Adrenal gland (tissue), 12 donors: ENCODE data around the gene ALDH1L1. TPM values are rescaled to one million over a fixed set of nuclear protein-coding genes. Genes with fewer than 3 reads are reported as not detected.

Source experiments
- DNase-seq, 7 donors: peaks; one replicate each; pipeline ENCODE4 v3.0.0-alpha.2; 2019 to 2020
- H3K27ac ChIP-seq, 5 donors: fragments of 200-600 bp; sonication (generic) in 4 of 5; 1 replicate in 3 of 5; 2 replicates in 2 of 5; pipeline versions ENCODE4 v1.5.1 to v1.8.0; 2016 to 2020; ENCODE audit warnings: mild to moderate bottlenecking in 1 of 5
- H3K27me3 ChIP-seq: fragments of 200-600 bp; 2 replicates; pipeline ENCODE4 v1.8.0; 2021
- H3K36me3 ChIP-seq, 2 donors: fragments of 200-600 bp; replicated peaks in 1 of 2; 1 replicate in 1 of 2; 2 replicates in 1 of 2; pipeline versions ENCODE4 v1.5.1 to v1.8.0; 2018 to 2022
- H3K4me1 ChIP-seq, 2 donors: fragments of 200-600 bp; replicated peaks in 1 of 2; 1 replicate in 1 of 2; 2 replicates in 1 of 2; pipeline versions ENCODE4 v1.5.1 to v1.8.0; 2018 to 2021
- H3K4me3 ChIP-seq, 4 donors: fragments of 200-600 bp; sonication (generic) in 3 of 4; one replicate each; pipeline ENCODE4 v1.5.1; 2016 to 2018
- H3K9me3 ChIP-seq, 3 donors: fragments of 200-600 bp; sonication (generic) in 1 of 3; replicated peaks in 1 of 3; 1 replicate in 2 of 3; 2 replicates in 1 of 3; pipeline versions ENCODE4 v1.5.1 to v1.8.0; 2016 to 2021
- POLR2A ChIP-seq, 2 donors: fragments of 450-650 bp; IDR thresholded peaks; one replicate each; pipeline ENCODE4 v1.6.1; 2017; ENCODE audit warnings: antibody characterized with exemption in 2 of 2, mild to moderate bottlenecking in 2 of 2, moderate library complexity in 1 of 2
- WGBS, 4 donors: extraction: QIAGEN DNeasy Blood & Tissue Kit in 2 of 4; methylation state at CpG; one replicate each; pipeline versions ENCODE4 v1.1.5 to v1.1.7; 2013 to 2017; 5-methylcytosine and 5-hydroxymethylcytosine counted together
- intact Hi-C, 2 donors: fragments of 100-400 bp; cut with DNase I; formaldehyde crosslinking; loops; one replicate each; pipeline versions ENCODE4 v1.14.1 to v1.15.0; 2022 to 2023
- polyA plus RNA-seq, 3 donors: library from polyadenylated mRNA; stranded (reverse); fragments of 200-250 nt in 2 of 3; fragments of 350-450 nt in 1 of 3; fragmentation: Illumina TruSeq in 1 of 3; extraction: RNeasy Lipid Tissue Mini Kit (QIAGEN cat#74804) in 1 of 3; gene quantifications; one replicate each; pipeline ENCODE4 v1.2.3, GENCODE V29; 2013 to 2014
- total RNA-seq, 9 donors: library from RNA; depleted of rRNA in 4 of 9; stranded (reverse); fragments of >200 nt in 4 of 9; fragments of 120-200 nt in 1 of 9; fragmentation: NEBNext Ultra II Directional in 1 of 9; extraction: Animal tissue kit (Norgen Biotek cat#: 25700) in 1 of 9; gene quantifications; one replicate each; pipeline versions ENCODE4 v1.1.0 to v1.2.4, GENCODE V29; 2013 to 2023
- TF ChIP-seq, protein P1 (sequence below), 6 experiments: fragments of 450-650 bp in 4 of 6; fragments of 200-600 bp in 2 of 6; sonication (generic) in 1 of 6; IDR thresholded peaks; 1 replicate in 5 of 6; 2 replicates in 1 of 6; pipeline versions ENCODE4 v1.5.1 to v1.8.0; 2016 to 2021; ENCODE audit warnings: antibody characterized with exemption in 6 of 6, mild to moderate bottlenecking in 2 of 6, moderate library complexity in 1 of 6
- donor health status: healthy with polysubstance abuse.
- donor health status: Bipolar disorder and iron deficiency.
- donor health status: DM: yes; HTN: yes; CAD: no.
- donor health status: DM: no; HTN: no; CAD: no.
- donor health status: DM: no; HTN: no; CAD: no.
- donor health status: DM: yes; HTN: yes; CAD: no.

The ALDH1L1 gene
- total and polyA plus RNA-seq, 12 donors, result 0.44 to 136 (median 72.3) TPM

DNA sequence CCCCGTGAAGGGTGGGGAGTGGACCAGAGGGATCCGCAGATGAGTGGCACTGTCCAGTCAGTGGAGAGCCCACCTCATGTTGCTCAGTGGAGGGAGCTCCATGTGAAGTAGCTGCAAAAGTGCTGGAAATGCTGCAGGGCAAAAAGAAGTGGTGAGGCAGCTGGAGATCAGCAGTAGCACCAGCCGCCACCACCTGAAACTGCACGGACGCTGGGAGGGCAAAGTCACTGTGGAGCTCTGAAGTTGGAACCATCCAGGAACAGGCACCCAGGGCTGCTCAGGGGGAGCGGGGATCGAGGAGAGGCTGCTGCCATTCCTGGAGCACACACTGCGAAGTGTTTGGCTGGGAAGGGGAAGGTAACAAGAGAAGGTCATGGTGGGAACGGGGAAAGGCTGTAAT is 6.4 kb upstream of the ALDH1L1 start:
- no peak for TF ChIP-seq POLR2A (IDR thresholded peaks at IDR 0.05)
- TF ChIP-seq, protein P1, sequence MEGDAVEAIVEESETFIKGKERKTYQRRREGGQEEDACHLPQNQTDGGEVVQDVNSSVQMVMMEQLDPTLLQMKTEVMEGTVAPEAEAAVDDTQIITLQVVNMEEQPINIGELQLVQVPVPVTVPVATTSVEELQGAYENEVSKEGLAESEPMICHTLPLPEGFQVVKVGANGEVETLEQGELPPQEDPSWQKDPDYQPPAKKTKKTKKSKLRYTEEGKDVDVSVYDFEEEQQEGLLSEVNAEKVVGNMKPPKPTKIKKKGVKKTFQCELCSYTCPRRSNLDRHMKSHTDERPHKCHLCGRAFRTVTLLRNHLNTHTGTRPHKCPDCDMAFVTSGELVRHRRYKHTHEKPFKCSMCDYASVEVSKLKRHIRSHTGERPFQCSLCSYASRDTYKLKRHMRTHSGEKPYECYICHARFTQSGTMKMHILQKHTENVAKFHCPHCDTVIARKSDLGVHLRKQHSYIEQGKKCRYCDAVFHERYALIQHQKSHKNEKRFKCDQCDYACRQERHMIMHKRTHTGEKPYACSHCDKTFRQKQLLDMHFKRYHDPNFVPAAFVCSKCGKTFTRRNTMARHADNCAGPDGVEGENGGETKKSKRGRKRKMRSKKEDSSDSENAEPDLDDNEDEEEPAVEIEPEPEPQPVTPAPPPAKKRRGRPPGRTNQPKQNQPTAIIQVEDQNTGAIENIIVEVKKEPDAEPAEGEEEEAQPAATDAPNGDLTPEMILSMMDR (IDR thresholded peaks at IDR 0.05), result no peak
- H3K36me3 ChIP-seq, result no peaks in the 10 kb centered on the region
- WGBS, 4 donors, result 93 to 97% (median 95%) methylated on average over 9 of the region's 9 CpGs
- no peak overlapping the region for H3K27ac ChIP-seq
- DNase-seq, result no peak
- no peaks in the 10 kb centered on the region for H3K9me3 ChIP-seq
- peaks cover 7 to 12% of the 10 kb centered on the region in 2 donors for H3K4me1 ChIP-seq
- no peak overlapping the region for H3K4me3 ChIP-seq
- H3K27me3 ChIP-seq, result no peaks in the 10 kb centered on the region
- intact Hi-C loops, result no loop called here

DNA sequence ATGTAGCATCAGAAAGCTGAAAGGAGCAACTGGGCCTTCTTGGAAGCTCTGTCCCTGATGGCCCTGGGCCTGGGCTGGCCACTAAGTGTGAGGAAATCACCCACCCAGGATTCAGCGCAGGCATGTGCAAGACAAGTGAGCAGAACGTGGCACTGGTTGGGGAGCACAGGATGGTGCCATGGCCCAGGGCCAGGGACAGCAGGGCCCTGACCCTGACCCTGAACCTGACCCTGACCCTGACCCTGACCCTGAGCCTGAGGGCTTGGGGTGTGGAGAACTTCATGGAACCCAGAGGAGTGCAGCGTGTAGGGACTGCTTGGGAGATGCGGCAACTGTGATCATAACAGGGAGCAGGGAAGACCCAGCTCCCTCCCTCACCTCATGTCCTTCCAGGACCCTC is 5.9 kb upstream of the ALDH1L1 start:
- Histone ChIP-seq H3K9me3 (no peaks in the 10 kb centered on the region), H3K4me3 (no peak overlapping the region), H3K4me1 (peaks cover 11 to 13% of the 10 kb centered on the region in 2 donors), H3K27me3 (no peaks in the 10 kb centered on the region), H3K27ac (no peak overlapping the region), H3K36me3 (no peaks in the 10 kb centered on the region)
- DNase-seq, result no peak
- 76 to 93% (median 86%) methylated on average over 2 to 4 of the region's 4 CpGs for WGBS, 4 donors
- TF ChIP-seq, protein P1 (IDR thresholded peaks at IDR 0.05), result no peak
- no peak for TF ChIP-seq POLR2A (IDR thresholded peaks at IDR 0.05)
- intact Hi-C loops, result no loop called here

DNA sequence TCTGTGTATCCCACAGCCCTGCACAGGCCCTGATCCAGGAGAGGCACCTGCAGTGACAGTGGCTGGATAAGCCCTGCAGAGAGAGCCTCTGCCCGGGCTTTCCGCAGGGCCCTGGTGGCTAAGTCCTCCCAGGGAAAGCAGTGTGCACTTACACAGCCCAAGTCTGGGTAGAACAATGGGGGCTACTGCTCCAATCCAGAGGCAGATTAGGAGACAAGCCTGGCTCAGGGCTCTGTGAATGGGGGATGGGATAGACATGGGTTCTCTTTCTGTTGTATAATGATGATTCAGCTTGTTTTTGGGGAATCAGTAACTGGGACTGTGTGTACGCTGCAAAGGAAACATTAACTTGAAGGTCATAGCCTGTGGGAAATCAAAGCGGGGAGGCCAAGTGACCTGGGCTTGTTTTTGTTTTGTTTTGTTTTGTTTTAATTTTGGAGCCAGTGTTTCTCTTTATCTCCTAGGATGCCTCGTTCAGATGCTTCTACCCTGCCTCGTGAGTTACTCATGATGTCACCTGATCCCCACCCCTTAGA is 4.1 kb upstream of the ALDH1L1 start:
- no peaks in the 10 kb centered on the region for H3K27me3 ChIP-seq
- H3K9me3 ChIP-seq, result no peaks in the 10 kb centered on the region
- WGBS, 4 donors, result 33 to 41% (median 39%) methylated on average over 5 to 6 of the region's 6 CpGs
- H3K4me1 ChIP-seq, result peaks cover 14 to 19% of the 10 kb centered on the region in 2 donors
- intact Hi-C loops, result no loop called here
- no peak for TF ChIP-seq POLR2A (IDR thresholded peaks at IDR 0.05)
- TF ChIP-seq, protein P1 (IDR thresholded peaks at IDR 0.05), result no peak
- H3K4me3 ChIP-seq, result no peak overlapping the region
- peak overlapping the region; percentile 5 to 77 (median 56) for H3K27ac ChIP-seq
- DNase-seq, result peak; percentile 29 to 65 (median 55)
- H3K36me3 ChIP-seq, result no peaks in the 10 kb centered on the region

DNA sequence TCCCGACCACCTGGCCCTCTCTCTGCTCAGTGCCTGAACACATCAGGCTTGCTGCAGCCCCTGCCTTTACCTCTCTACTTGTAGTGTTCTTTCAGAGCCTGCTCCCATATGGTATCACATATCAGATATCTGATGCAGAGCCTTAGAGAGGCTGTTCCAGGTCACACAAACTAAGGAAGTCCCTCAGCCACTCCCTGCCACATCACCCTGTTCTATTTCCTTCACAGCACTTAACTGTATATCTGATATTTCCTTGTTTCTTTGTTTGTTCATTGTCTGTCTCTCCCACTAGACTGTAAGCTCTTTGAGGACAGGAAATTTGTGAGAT is 976 bp upstream of the ALDH1L1 start:
- no peak for TF ChIP-seq POLR2A (IDR thresholded peaks at IDR 0.05)
- TF ChIP-seq, protein P1 (IDR thresholded peaks at IDR 0.05), result no peak
- peak overlapping the region; percentile 86 to 93 (median 89) for H3K27ac ChIP-seq
- H3K4me1 ChIP-seq, result peaks cover 24 to 26% of the 10 kb centered on the region in 2 donors
- 7 to 25% (median 12%) methylated on average over 1 of the region's 1 CpG for WGBS, 4 donors
- no peaks in the 10 kb centered on the region for H3K9me3 ChIP-seq
- no peaks in the 10 kb centered on the region for H3K36me3 ChIP-seq
- H3K4me3 ChIP-seq, result peak overlapping the region in 1 of 4 donors; percentile 72
- no peak for DNase-seq
- H3K27me3 ChIP-seq, result no peaks in the 10 kb centered on the region
- intact Hi-C loops, result no loop called here
